ENCODE results near the gene UBE2D2.
"Not testable (repeated sequence)": the region's sequence is repeated elsewhere in the genome, so short reads cannot be mapped to it uniquely, and the experiment has no call there.

Gene UBE2D2

DNA sequence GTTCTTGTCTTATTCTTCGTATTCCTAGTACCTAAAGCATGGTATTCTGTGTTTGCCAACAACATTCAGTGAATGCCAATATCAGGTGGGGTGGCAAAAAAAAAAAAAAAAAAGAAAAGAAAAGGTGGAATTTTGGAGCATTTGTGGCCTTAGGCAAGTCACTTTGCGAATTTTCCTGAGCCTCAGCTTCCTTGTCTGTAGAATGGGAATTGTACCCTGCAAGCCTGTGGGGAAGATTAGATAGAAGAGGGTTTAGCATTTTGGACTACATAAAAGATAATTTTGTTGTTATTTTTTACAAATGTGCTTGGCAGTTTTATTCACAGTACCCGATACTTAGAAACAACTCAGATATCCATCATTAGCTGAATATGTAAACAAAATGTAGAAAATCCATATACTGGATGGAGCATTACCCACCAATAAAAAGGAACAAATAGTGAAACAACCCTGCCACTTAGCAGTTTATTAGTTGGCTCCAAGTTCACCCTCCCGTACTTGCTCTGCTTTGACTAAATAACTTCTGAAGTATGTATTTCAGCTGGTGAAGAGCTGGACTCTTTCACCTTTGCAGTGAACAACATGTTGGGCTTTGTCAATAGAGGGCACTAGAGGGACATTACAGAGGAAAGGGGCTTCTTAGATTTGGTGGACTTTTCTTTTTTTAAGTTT lies 13.6 kb downstream of the UBE2D2 start:
- no peak overlapping the region for H3K27ac ChIP-seq
- TF ChIP-seq, protein P1, sequence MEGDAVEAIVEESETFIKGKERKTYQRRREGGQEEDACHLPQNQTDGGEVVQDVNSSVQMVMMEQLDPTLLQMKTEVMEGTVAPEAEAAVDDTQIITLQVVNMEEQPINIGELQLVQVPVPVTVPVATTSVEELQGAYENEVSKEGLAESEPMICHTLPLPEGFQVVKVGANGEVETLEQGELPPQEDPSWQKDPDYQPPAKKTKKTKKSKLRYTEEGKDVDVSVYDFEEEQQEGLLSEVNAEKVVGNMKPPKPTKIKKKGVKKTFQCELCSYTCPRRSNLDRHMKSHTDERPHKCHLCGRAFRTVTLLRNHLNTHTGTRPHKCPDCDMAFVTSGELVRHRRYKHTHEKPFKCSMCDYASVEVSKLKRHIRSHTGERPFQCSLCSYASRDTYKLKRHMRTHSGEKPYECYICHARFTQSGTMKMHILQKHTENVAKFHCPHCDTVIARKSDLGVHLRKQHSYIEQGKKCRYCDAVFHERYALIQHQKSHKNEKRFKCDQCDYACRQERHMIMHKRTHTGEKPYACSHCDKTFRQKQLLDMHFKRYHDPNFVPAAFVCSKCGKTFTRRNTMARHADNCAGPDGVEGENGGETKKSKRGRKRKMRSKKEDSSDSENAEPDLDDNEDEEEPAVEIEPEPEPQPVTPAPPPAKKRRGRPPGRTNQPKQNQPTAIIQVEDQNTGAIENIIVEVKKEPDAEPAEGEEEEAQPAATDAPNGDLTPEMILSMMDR (conservative IDR thresholded peaks at IDR 0.05) = peak; percentile 71

DNA sequence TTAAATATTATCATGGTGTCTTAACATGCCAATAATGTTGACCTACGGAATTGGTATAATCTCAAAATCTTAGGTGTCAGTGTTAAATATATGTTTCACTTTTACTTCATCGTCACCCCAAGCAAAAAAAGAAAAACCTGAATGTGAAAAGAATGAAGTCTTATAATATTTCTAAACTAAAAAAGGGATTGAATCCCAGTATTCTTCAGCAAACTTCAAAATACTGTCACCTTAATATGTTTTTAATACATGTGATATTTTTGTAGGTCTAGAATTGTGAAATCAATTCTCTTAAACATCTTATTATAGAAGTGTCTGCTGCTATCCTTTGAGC lies 14.1 kb downstream of the UBE2D2 start:
- H3K27ac ChIP-seq = no peak overlapping the region
- TF ChIP-seq, protein P1 (conservative IDR thresholded peaks at IDR 0.05) = peak; percentile 38; the same call in 1 of the 2 replicates

DNA sequence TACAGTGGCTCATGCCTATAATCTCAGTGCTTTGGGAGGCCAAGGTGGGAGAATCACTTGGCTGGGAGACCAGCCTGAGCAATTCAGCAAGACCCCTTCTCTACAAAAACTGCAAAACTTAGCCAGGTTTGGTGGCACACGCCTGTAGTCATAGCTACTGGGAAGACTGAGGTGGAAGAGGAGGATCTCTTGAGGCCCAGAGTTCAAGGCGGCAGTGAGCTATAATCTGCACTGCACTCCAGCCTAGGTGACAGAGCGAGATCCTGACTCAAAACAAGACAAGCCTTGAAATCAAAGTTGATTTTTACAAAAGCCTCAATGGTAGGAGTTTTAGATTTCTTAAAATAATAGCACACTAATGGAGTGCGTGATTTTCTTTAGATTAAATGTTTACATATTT lies 14.6 kb downstream of the UBE2D2 start:
- TF ChIP-seq, protein P1 (conservative IDR thresholded peaks at IDR 0.05) = no peak
- H3K27ac ChIP-seq = no peak overlapping the region

DNA sequence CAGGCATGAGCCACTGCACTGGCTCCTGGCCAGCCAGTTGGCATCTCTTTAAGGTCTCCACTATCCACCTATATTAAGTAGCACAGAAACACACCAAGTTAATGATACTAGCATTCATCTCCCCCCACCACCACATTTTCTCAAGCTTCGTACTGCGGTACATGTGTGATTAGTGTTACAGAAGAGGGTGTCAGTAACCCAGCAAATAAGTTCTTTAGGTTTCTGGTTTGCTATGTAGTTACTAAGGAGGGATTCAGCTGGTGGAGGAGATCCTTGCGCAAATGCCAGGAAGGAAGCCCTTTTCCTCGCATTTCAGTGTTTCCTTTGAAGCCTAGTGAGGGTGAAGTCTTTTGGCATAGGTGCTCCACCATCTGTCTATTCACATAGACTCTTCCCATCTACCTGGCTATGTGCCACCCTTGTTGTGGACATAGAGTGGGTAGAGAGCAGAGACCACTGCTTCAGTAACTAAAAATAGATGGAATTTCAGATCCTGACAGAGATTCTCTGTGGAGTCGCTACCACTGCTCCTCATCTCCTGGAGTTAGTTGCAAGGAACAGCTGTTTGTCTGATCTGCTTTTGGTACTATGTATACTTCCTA lies 16.7 kb downstream of the UBE2D2 start:
- TF ChIP-seq, protein P1 (conservative IDR thresholded peaks at IDR 0.05) = no peak

DNA sequence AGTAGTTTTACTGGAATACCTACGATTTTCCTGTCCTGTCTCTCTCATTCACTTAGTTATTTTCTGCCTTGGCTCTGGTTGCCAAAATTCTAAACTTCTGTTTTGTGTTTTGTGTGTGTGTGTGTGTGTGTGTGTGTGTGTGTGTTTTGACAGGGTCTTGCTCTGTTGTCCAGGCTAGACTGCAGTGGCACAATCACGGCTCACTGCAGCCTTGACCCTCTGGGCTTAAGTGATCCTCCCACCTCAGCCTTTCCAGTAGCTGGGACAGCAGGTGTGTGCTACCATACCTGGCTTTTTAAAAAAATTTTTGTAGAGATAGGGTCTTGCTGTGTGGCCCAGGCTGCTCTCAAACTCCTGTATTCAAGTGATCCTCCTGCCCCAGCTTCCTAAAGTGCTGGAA lies 17.2 kb downstream of the UBE2D2 start:
- TF ChIP-seq, protein P1 (conservative IDR thresholded peaks at IDR 0.05) = no peak
- H3K27ac ChIP-seq = no peak overlapping the region

More for the DNA sequence above, 16.7 kb downstream of the UBE2D2 start:
- no peak overlapping the region for H3K27ac ChIP-seq

DNA sequence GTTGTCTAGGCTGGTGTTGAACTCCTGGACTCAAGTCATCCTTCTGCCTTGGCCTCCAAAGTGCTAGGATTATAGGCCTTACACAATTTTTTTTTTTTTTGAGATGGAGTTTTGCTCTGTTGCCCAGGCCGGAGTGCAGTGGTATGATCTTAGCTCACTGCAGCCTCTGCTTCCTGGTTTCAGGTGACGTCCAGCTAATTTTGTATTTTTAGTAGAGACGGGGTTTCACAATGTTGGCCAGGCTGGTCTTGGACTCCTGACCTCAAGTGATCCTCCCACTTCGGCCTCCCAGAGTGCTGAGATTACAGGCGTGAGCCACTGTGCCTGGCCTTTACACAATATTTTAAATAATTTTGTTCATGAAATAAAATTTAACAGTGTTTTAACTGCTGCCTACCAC lies 21.0 kb downstream of the UBE2D2 start:
- H3K27ac ChIP-seq = not testable (repeated sequence)

DNA sequence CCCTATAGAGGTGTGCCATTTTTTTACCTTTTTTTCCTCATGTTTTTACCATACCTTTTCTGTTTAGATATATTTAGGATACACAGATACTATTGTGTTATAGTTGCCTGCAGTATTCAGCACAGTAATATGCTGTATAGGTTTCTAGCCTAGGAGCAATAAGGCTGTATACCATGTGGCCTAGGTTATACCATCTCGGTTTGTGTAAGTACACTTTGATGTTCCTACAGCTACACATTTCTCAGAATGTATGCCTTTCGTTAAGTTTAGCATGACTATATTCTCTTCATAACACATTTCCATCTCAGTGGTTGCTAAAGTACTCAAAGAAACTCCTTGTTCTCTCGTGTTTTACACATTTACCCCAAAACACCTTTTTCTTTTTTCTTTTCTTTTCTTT lies 23.0 kb downstream of the UBE2D2 start:
- TF ChIP-seq, protein P1 (conservative IDR thresholded peaks at IDR 0.05) = no peak
- H3K27ac ChIP-seq = no peak overlapping the region

DNA sequence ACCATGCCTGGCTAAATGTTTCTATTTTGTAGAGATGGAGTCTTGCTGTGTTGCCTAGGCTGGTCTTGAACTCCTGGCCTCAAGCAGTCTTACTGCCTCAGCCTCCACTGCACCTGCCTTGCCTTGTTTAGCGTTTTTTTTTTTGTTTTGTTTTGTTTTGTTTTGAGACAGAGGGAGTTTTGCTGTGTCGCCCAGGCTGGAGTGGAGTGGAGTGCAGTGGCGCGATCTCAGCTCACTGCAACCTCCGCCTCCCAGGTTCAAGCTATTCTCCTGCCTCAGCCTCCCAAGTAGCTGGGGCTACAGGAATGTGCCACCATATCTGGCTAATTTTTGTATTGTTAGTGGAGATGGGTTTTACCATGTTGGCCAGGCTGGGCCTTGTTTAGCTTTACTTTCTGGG lies 27.0 kb downstream of the UBE2D2 start:
- not testable (repeated sequence) for H3K27ac ChIP-seq

Measured in VCaP (cell line).